ENCODE results near the gene UBE2I.

Gene UBE2I

GRCh38 chr16:1344499-1344898 is 35.1 kb downstream of the UBE2I start:
- no peak for DNase-seq

- no peak for DNase-seq
These were observed 35.7 kb downstream of the UBE2I start for GRCh38 chr16:1345087-1345486.

- no peak for DNase-seq
These were observed 36.4 kb downstream of the UBE2I start for GRCh38 chr16:1345651-1346421.

GRCh38 chr16:1346422-1347285 is 37.2 kb downstream of the UBE2I start:
- DNase-seq, result no peak

GRCh38 chr16:1347286-1347855 is 37.9 kb downstream of the UBE2I start:
- no peak for DNase-seq

- DNase-seq, result no peak
These were observed 38.5 kb downstream of the UBE2I start for GRCh38 chr16:1347962-1348361.

- DNase-seq, result no peak
These were observed 39.0 kb downstream of the UBE2I start for GRCh38 chr16:1348441-1348840.

- DNase-seq, result no peak
These were observed 39.5 kb downstream of the UBE2I start for GRCh38 chr16:1348926-1349325.

GRCh38 chr16:1349351-1349750 is 39.9 kb downstream of the UBE2I start:
- DNase-seq, result no peak

- no peak for DNase-seq
These were observed 40.5 kb downstream of the UBE2I start for GRCh38 chr16:1349951-1350350.

GRCh38 chr16:1350691-1351090 is 41.3 kb downstream of the UBE2I start:
- no peak for DNase-seq

GRCh38 chr16:1351215-1351581 is 41.8 kb downstream of the UBE2I start:
- no peak for DNase-seq

- DNase-seq, result peak; percentile 77
These were observed 42.3 kb downstream of the UBE2I start, which contains the start of the genes GNPTG and TSR3 for GRCh38 chr16:1351582-1352362. Gene GNPTG, plus strand, starts transcription at chr16:1351931. Its CDS starts 35 bp downstream, at chr16:1351966. Gene TSR3, minus strand, starts transcription at chr16:1351878. Its CDS starts 74 bp downstream, at chr16:1351804.

GRCh38 chr16:1354815-1355540 is 45.5 kb downstream of the UBE2I start:
- DNase-seq, result no peak

- no peak for DNase-seq
These were observed 46.2 kb downstream of the UBE2I start for GRCh38 chr16:1355591-1355990.

GRCh38 chr16:1356061-1356900 is 46.8 kb downstream of the UBE2I start:
- no peak for DNase-seq

GRCh38 chr16:1357906-1358566 is 48.6 kb downstream of the UBE2I start:
- DNase-seq, result no peak

GRCh38 chr16:1361685-1362360 is 52.4 kb downstream of the UBE2I start:
- DNase-seq, result no peak

- no peak for DNase-seq
These were observed 53.4 kb downstream of the UBE2I start for GRCh38 chr16:1362807-1363206.

- DNase-seq, result peak; percentile 55
These were observed 54.1 kb downstream of the UBE2I start for GRCh38 chr16:1363501-1364041.
